ENCODE data around the gene APPL1.

Gene APPL1

GRCh38 chr3:57226176-57226575 is 1.4 kb upstream of the APPL1 start:
- no peak for TF ChIP-seq TAF1 (IDR thresholded peaks at IDR 0.05; ENCODE audit: borderline replicate concordance, insufficient read depth, low read length)
- no peak for TF ChIP-seq SIN3A (IDR thresholded peaks at IDR 0.05; ENCODE audit: borderline replicate concordance, insufficient read depth, low read length)
- no peak for TF ChIP-seq REST (IDR thresholded peaks at IDR 0.05; ENCODE audit: insufficient read depth in 1 of 2, low read depth in 2 of 2, low read length in 2 of 2)
- no peak for TF ChIP-seq FOXP2 (optimal IDR thresholded peaks at IDR 0.05; ENCODE audit: borderline replicate concordance, extremely low read depth, extremely low read length, insufficient read depth)

GRCh38 chr3:57227930-57228751 is 612 bp downstream of the APPL1 start:
- TF ChIP-seq POLR2AphosphoS5 (IDR thresholded peaks at IDR 0.05; ENCODE audit: low read depth, low read length) (no peak), FOXP2 (optimal IDR thresholded peaks at IDR 0.05; ENCODE audit: borderline replicate concordance, extremely low read depth, extremely low read length, insufficient read depth) (no peak), TAF1 (IDR thresholded peaks at IDR 0.05; ENCODE audit: borderline replicate concordance, insufficient read depth, low read length) (no peak), REST (IDR thresholded peaks at IDR 0.05; ENCODE audit: insufficient read depth in 1 of 2, low read depth in 2 of 2, low read length in 2 of 2) (no peak)

GRCh38 chr3:57230006-57230405 is 2.5 kb downstream of the APPL1 start:
- no peak for TF ChIP-seq POLR2AphosphoS5 (IDR thresholded peaks at IDR 0.05; ENCODE audit: low read depth, low read length)
- TF ChIP-seq SIN3A (IDR thresholded peaks at IDR 0.05; ENCODE audit: borderline replicate concordance, insufficient read depth, low read length) = no peak
- no peak for TF ChIP-seq REST (IDR thresholded peaks at IDR 0.05; ENCODE audit: insufficient read depth in 1 of 2, low read depth in 2 of 2, low read length in 2 of 2)
- TF ChIP-seq TAF1 (IDR thresholded peaks at IDR 0.05; ENCODE audit: borderline replicate concordance, insufficient read depth, low read length) = no peak
- no peak for TF ChIP-seq FOXP2 (optimal IDR thresholded peaks at IDR 0.05; ENCODE audit: borderline replicate concordance, extremely low read depth, extremely low read length, insufficient read depth)

GRCh38 chr3:57233799-57234198 is 6.3 kb downstream of the APPL1 start:
- TF ChIP-seq REST (IDR thresholded peaks at IDR 0.05; ENCODE audit: insufficient read depth in 1 of 2, low read depth in 2 of 2, low read length in 2 of 2) = no peak
- no peak for TF ChIP-seq FOXP2 (optimal IDR thresholded peaks at IDR 0.05; ENCODE audit: borderline replicate concordance, extremely low read depth, extremely low read length, insufficient read depth)
- TF ChIP-seq SIN3A (IDR thresholded peaks at IDR 0.05; ENCODE audit: borderline replicate concordance, insufficient read depth, low read length) = no peak
- TF ChIP-seq POLR2AphosphoS5 (IDR thresholded peaks at IDR 0.05; ENCODE audit: low read depth, low read length) = no peak
- no peak for TF ChIP-seq TAF1 (IDR thresholded peaks at IDR 0.05; ENCODE audit: borderline replicate concordance, insufficient read depth, low read length)
